ENCODE data around the gene SLC25A17.

- TF ChIP-seq CTCF (optimal IDR thresholded peaks at IDR 0.05 in 1 of 3, IDR thresholded peaks at IDR 0.05 in 1 of 3, conservative IDR thresholded peaks at IDR 0.05 in 1 of 3; ENCODE audit: extremely low read depth in 1 of 3, insufficient read depth in 2 of 3, low read length in 3 of 3) (no peak), EZH2 (IDR thresholded peaks at IDR 0.05; ENCODE audit: low read length) (no peak)
These were observed 62.1 kb downstream of the SLC25A17 start for GRCh38 chr22:40757071-40757470.
